Stimulated activated CD4-positive, alpha-beta T cell treated with anti-CD3 and anti-CD28 coated beads, Interleukin-4, amount 100 ng/mL, for 48 hours (primary cell): ENCODE results near the gene COMMD9.

Source experiments
- DNase-seq, 2 donors: peaks; one replicate each; pipeline ENCODE4 v3.0.0-alpha.2; 2020; ENCODE audit warnings: low read depth in 2 of 2

Gene COMMD9

DNA sequence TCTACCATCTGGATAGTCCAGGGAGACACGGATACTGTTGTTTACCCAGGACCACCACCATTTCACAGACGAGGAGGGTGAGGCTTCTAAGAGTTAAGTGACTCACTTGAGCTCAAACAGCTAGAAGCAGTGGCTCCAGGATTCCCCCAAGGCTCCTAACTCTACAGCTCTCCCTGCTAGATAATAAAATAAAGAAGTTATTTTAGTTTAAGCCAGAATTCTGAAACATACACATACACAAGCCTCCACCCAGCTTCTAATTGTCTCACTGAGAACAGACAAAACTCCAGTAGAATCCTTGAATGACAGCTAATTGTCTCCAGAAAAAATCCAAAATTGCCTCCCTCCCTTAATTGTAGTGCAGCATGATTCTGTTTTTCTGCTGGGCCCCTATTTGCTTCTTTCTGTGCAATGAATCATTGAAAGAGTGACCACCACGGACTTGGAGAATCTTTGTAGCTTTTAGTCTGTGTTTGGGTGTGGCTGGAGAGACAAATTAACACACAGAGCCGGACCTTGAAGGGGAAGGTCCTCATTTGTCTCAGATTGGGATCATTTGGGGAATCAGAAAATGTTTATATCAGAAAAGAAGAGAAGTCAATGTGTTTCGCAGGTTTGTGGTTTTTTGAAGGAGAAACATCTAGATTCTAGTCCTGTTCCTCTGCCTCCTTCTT, 64.9 kb downstream of the COMMD9 start:
- no peak for DNase-seq

GRCh38 chr11:36222831-36223635, 66.2 kb downstream of the COMMD9 start:
- no peak for DNase-seq
